ENCODE measurements around the gene NIPAL1. TPM values are rescaled to one million over a fixed set of nuclear protein-coding genes. Genes with fewer than 3 reads are reported as not detected.
A peak's percentile ranks its signal among the peaks of the same experiment; 100 is the strongest.
"Not testable (repeated sequence)": the region's sequence is repeated elsewhere in the genome, so short reads cannot be mapped to it uniquely, and the experiment has no call there.

The NIPAL1 gene
- total RNA-seq, 1 experiment from 2014 or later: 7.3 TPM

GRCh38 chr4:47972721-47973120, 43.9 kb upstream of the NIPAL1 start:
- H4K20me1 ChIP-seq (ENCODE audit: low read length): no peaks in the 10 kb centered on the region
- intact Hi-C loops (cut with micrococcal nuclease): no loop called here
- H2AFZ ChIP-seq (ENCODE audit: low read length): no peak overlapping the region
- no peak overlapping the region for H3K4me2 ChIP-seq (ENCODE audit: low read length)
- POLR2A ChIA-PET (ENCODE audit: unreplicated experiment): no interaction called here
- DNase-seq (peak; percentile 42), ATAC-seq (no peak)
- H3K9ac ChIP-seq (ENCODE audit: low read length): no peak overlapping the region
- no peaks in the 10 kb centered on the region for H3K9me2 ChIP-seq (replicated peaks; ENCODE audit: low read length)
- H3K27ac ChIP-seq (ENCODE audit: low read length): no peak overlapping the region
- no peak overlapping the region for H3K4me3 ChIP-seq (ENCODE audit: low read length)
- no peaks in the 10 kb centered on the region for H3K9me3 ChIP-seq (ENCODE audit: low read length)
- H3K4me1 ChIP-seq (ENCODE audit: insufficient read depth, low read length): no peaks in the 10 kb centered on the region; the same call in 1 of the 2 replicates
- no peaks in the 10 kb centered on the region for H3F3A ChIP-seq (ENCODE audit: low read length, unreplicated experiment)
- H3K79me2 ChIP-seq (ENCODE audit: low read length): no peaks in the 10 kb centered on the region
- CTCF ChIA-PET: no interaction called here
- TF ChIP-seq EZH2phosphoT487 (IDR thresholded peaks at IDR 0.05; ENCODE audit: borderline replicate concordance, low read length): no peak
- TF ChIP-seq CTCF (conservative IDR thresholded peaks at IDR 0.05; ENCODE audit: low read depth, low read length): no peak
- TF ChIP-seq EZH2 (IDR thresholded peaks at IDR 0.05; ENCODE audit: low read length, unreplicated experiment): no peak
- H3K36me3 ChIP-seq (ENCODE audit: low read depth, low read length): no peaks in the 10 kb centered on the region
- no peaks in the 10 kb centered on the region for H3K27me3 ChIP-seq (ENCODE audit: low read length)
- no TSS peak for BruUV-seq (replicated peaks)

- H2AFZ ChIP-seq (ENCODE audit: low read length): no peak overlapping the region
- no peaks in the 10 kb centered on the region for H3K9me3 ChIP-seq (ENCODE audit: low read length)
- no peak overlapping the region for H3K4me2 ChIP-seq (ENCODE audit: low read length)
- no peaks in the 10 kb centered on the region for H3K9me2 ChIP-seq (replicated peaks; ENCODE audit: low read length)
- no TSS peak for BruUV-seq (replicated peaks)
- H3K27ac ChIP-seq (ENCODE audit: low read length): no peak overlapping the region
- ATAC-seq: no peak
- no peaks in the 10 kb centered on the region for H4K20me1 ChIP-seq (ENCODE audit: low read length)
- TF ChIP-seq EZH2 (IDR thresholded peaks at IDR 0.05; ENCODE audit: low read length, unreplicated experiment) (no peak), EZH2phosphoT487 (IDR thresholded peaks at IDR 0.05; ENCODE audit: borderline replicate concordance, low read length) (no peak), CTCF (conservative IDR thresholded peaks at IDR 0.05; ENCODE audit: low read depth, low read length) (no peak)
- no peaks in the 10 kb centered on the region for H3F3A ChIP-seq (ENCODE audit: low read length, unreplicated experiment)
- no peak overlapping the region for H3K9ac ChIP-seq (ENCODE audit: low read length)
- ChIA-PET POLR2A (ENCODE audit: unreplicated experiment) (no interaction called here), CTCF (no interaction called here)
- DNase-seq: no peak
- no peaks in the 10 kb centered on the region for H3K36me3 ChIP-seq (ENCODE audit: low read depth, low read length)
- no peaks in the 10 kb centered on the region for H3K79me2 ChIP-seq (ENCODE audit: low read length)
- intact Hi-C loops (cut with micrococcal nuclease): no loop called here
- no peaks in the 10 kb centered on the region for H3K27me3 ChIP-seq (ENCODE audit: low read length)
- H3K4me3 ChIP-seq (ENCODE audit: low read length): no peak overlapping the region
- no peaks in the 10 kb centered on the region; the same call in 1 of the 2 replicates for H3K4me1 ChIP-seq (ENCODE audit: insufficient read depth, low read length)
These were observed 42.0 kb upstream of the NIPAL1 start for GRCh38 chr4:47974566-47974965.

GRCh38 chr4:47990145-47990544, 26.4 kb upstream of the NIPAL1 start:
- intact Hi-C loops (cut with micrococcal nuclease): no loop called here
- CTCF ChIA-PET: no interaction called here
- Histone ChIP-seq H3K9me3 (ENCODE audit: low read length) (no peaks in the 10 kb centered on the region), H3K27ac (ENCODE audit: low read length) (no peak overlapping the region), H3K27me3 (ENCODE audit: low read length) (no peaks in the 10 kb centered on the region), H3K9ac (ENCODE audit: low read length) (no peak overlapping the region), H3K79me2 (ENCODE audit: low read length) (no peaks in the 10 kb centered on the region), H3K4me3 (ENCODE audit: low read length) (no peak overlapping the region), H3K36me3 (ENCODE audit: low read depth, low read length) (no peaks in the 10 kb centered on the region), H3K4me1 (ENCODE audit: insufficient read depth, low read length) (no peaks in the 10 kb centered on the region), H2AFZ (ENCODE audit: low read length) (no peak overlapping the region), H4K20me1 (ENCODE audit: low read length) (no peaks in the 10 kb centered on the region), H3F3A (ENCODE audit: low read length, unreplicated experiment) (no peaks in the 10 kb centered on the region), H3K9me2 (replicated peaks; ENCODE audit: low read length) (no peaks in the 10 kb centered on the region), H3K4me2 (ENCODE audit: low read length) (no peak overlapping the region)
- ATAC-seq (no peak), DNase-seq (peak; percentile 6)
- BruUV-seq (replicated peaks): no TSS peak
- TF ChIP-seq EZH2 (IDR thresholded peaks at IDR 0.05; ENCODE audit: low read length, unreplicated experiment): no peak
- TF ChIP-seq CTCF (conservative IDR thresholded peaks at IDR 0.05; ENCODE audit: low read depth, low read length): no peak
- TF ChIP-seq EZH2phosphoT487 (IDR thresholded peaks at IDR 0.05; ENCODE audit: borderline replicate concordance, low read length): no peak
- POLR2A ChIA-PET (ENCODE audit: unreplicated experiment): no interaction called here

GRCh38 chr4:47992475-47992874, 24.1 kb upstream of the NIPAL1 start:
- intact Hi-C loops (cut with micrococcal nuclease); DNase-seq; H4K20me1 ChIP-seq (ENCODE audit: low read length); BruUV-seq (replicated peaks); H3K9ac ChIP-seq (ENCODE audit: low read length); H3K9me3 ChIP-seq (ENCODE audit: low read length); H3K36me3 ChIP-seq (ENCODE audit: low read depth, low read length); H3K4me3 ChIP-seq (ENCODE audit: low read length); H3K27ac ChIP-seq (ENCODE audit: low read length); H3K4me1 ChIP-seq (ENCODE audit: insufficient read depth, low read length); H3K27me3 ChIP-seq (ENCODE audit: low read length); ATAC-seq; H2AFZ ChIP-seq (ENCODE audit: low read length); H3F3A ChIP-seq (ENCODE audit: low read length, unreplicated experiment); CTCF ChIA-PET; H3K9me2 ChIP-seq (replicated peaks; ENCODE audit: low read length); H3K4me2 ChIP-seq (ENCODE audit: low read length); H3K79me2 ChIP-seq (ENCODE audit: low read length); POLR2A ChIA-PET (ENCODE audit: unreplicated experiment): not testable (repeated sequence)

All from PC-3 (cell line).